Endothelial cell of umbilical vein (primary cell): Measurements from ENCODE around the gene PIK3R6. TPM values are rescaled to one million over a fixed set of nuclear protein-coding genes. Genes with fewer than 3 reads are reported as not detected.

ENCODE experiments used
- BruUV-seq: library from RNA; stranded (reverse); fragments of 400-500 nt; replicated peaks from 2 replicates; lab custom pipeline; 2021; lab: Mats Ljungman, UMichigan
- CTCF ChIA-PET: fragments of 300-600, 350-600 bp; sonication (Branson Sonifier 250); formaldehyde crosslinking; loops from one replicate; lab custom pipeline; 2021; ENCODE audit warnings: antibody characterized with exemption, inconsistent platforms; lab: Charles Lee
- POLR2A ChIA-PET: fragments of 300-600, 350-600 bp; sonication (Branson Sonifier 250); formaldehyde crosslinking; loops from one replicate; lab custom pipeline; 2021; ENCODE audit warnings: antibody characterized with exemption, inconsistent platforms; lab: Charles Lee
- DNase-seq: peaks from one replicate; pipeline ENCODE4 v3.0.0-alpha.2; 2011; ENCODE audit warnings: low read depth, low spot score
- FAIRE-seq: peaks from 2 replicates; lab custom pipeline; 2011; peaks lifted over from hg19 to GRCh38; lab: Jason Lieb, UNC
- H2AFZ ChIP-seq: 2 replicates; pipeline ENCODE4 v1.6.0; 2012; ENCODE audit warnings: low read depth, low read length, control low read depth, inconsistent platforms
- H3K27ac ChIP-seq: 2 replicates; pipeline ENCODE4 v1.5.1; 2011; ENCODE audit warnings: low read depth, mild to moderate bottlenecking, control low read depth, low read length, moderate library complexity; ENCODE audit not compliant: insufficient read depth
- H3K27me3 ChIP-seq, 2 experiments: 2 replicates each; pipeline versions ENCODE4 v1.6.0 to v1.6.1; 2011; ENCODE audit warnings: low read length in 2 of 2, mixed read lengths in 1 of 2; ENCODE audit not compliant: control insufficient read depth in 2 of 2, insufficient read depth in 2 of 2
- H3K36me3 ChIP-seq, 2 experiments: 2 replicates in 1 of 2; 3 replicates in 1 of 2; pipeline ENCODE4 v1.5.1; 2011; ENCODE audit warnings: low read length in 2 of 2, mild to moderate bottlenecking in 1 of 2, moderate library complexity in 1 of 2; ENCODE audit not compliant: control insufficient read depth in 2 of 2, insufficient read depth in 2 of 2; ENCODE audit errors: extremely low read depth in 1 of 2
- H3K4me1 ChIP-seq: 3 replicates; pipeline ENCODE4 v1.5.1; 2011; ENCODE audit warnings: mild to moderate bottlenecking, low read length; ENCODE audit not compliant: control insufficient read depth, insufficient read depth; ENCODE audit errors: extremely low read depth
- H3K4me2 ChIP-seq: 2 replicates; pipeline ENCODE4 v1.6.1; 2011; ENCODE audit warnings: low read length, control low read depth, mixed read lengths; ENCODE audit not compliant: insufficient read depth
- H3K4me3 ChIP-seq, 3 experiments: fragments of 200-600 bp in 1 of 3; sonication (generic), shearing (Covaris generic) in 1 of 3; replicated peaks in 1 of 3; 2 replicates each; pipeline ENCODE4 v1.5.1; 2011 to 2016; ENCODE audit warnings: control low read depth in 3 of 3, low read length in 3 of 3, mild to moderate bottlenecking in 2 of 3, inconsistent platforms in 1 of 3, low read depth in 1 of 3, moderate library complexity in 1 of 3; ENCODE audit not compliant: insufficient read depth in 1 of 3
- H3K79me2 ChIP-seq: 2 replicates; pipeline ENCODE4 v1.6.0; 2012; ENCODE audit warnings: low read length, inconsistent platforms; ENCODE audit not compliant: control insufficient read depth, insufficient read depth
- H3K9ac ChIP-seq: replicated peaks from 2 replicates; pipeline ENCODE3; 2011; ENCODE audit warnings: low read length, control low read depth; ENCODE audit not compliant: insufficient read depth; ENCODE audit errors: extremely low read depth
- H3K9me1 ChIP-seq: replicated peaks from 3 replicates; pipeline ENCODE4 v1.6.0; 2011; ENCODE audit warnings: mild to moderate bottlenecking, low read length; ENCODE audit not compliant: control insufficient read depth, insufficient read depth; ENCODE audit errors: extremely low read depth
- H3K9me3 ChIP-seq: replicated peaks from 2 replicates; pipeline ENCODE4 v1.5.1; 2012; ENCODE audit warnings: low read length, inconsistent platforms; ENCODE audit not compliant: control insufficient read depth, insufficient read depth
- H4K20me1 ChIP-seq: replicated peaks from 2 replicates; pipeline ENCODE3; 2011; ENCODE audit warnings: mild to moderate bottlenecking, low read length; ENCODE audit not compliant: control insufficient read depth, insufficient read depth; ENCODE audit errors: extremely low read depth
- EZH2 ChIP-seq: IDR thresholded peaks from 2 replicates; pipeline ENCODE4 v1.6.1; 2012; ENCODE audit warnings: borderline replicate concordance, low read depth, mild to moderate bottlenecking, moderate library complexity, low read length, inconsistent platforms; ENCODE audit not compliant: severe bottlenecking
- FOS ChIP-seq: IDR thresholded peaks from 2 replicates; pipeline ENCODE4 v1.6.1; 2011; ENCODE audit warnings: mild to moderate bottlenecking, low read length, moderate library complexity, borderline replicate concordance; ENCODE audit not compliant: insufficient read depth
- GATA2 ChIP-seq: IDR thresholded peaks from 2 replicates; pipeline ENCODE4 v1.7.0; 2011; ENCODE audit warnings: low read depth, mild to moderate bottlenecking, moderate library complexity, mixed read lengths, low read length; ENCODE audit not compliant: insufficient read length, insufficient read depth
- JUN ChIP-seq: IDR thresholded peaks from 2 replicates; pipeline ENCODE4 v1.6.1; 2011; ENCODE audit warnings: borderline replicate concordance, low read depth; ENCODE audit not compliant: insufficient read length, insufficient read depth
- MYC ChIP-seq: IDR thresholded peaks from one replicate; pipeline ENCODE4 v1.6.1; 2011; ENCODE audit warnings: mild to moderate bottlenecking, low read depth, low read length
- POLR2A ChIP-seq: IDR thresholded peaks from 2 replicates; pipeline ENCODE4 v1.6.1; 2012; ENCODE audit warnings: low read depth, mild to moderate bottlenecking, control low read depth, low read length
- POLR2AphosphoS5 ChIP-seq: IDR thresholded peaks from 2 replicates; pipeline ENCODE4 v1.6.1; 2012; ENCODE audit warnings: low read depth, mild to moderate bottlenecking, control low read depth, low read length, moderate library complexity; ENCODE audit not compliant: insufficient read depth
- dilution Hi-C: fragments of 300-500 bp; cut with MboI; formaldehyde crosslinking; loops from one replicate; pipeline ENCODE4 v1.15.0; 2019; ENCODE audit warnings: low sequenced_read_pairs; ENCODE audit not compliant: extremely low pct_ligation_motif_present
- intact Hi-C: fragments of 100-400 bp; cut with micrococcal nuclease; formaldehyde crosslinking; loops from one replicate; pipeline ENCODE4 v1.10.0; 2022
- polyA plus RNA-seq, 4 experiments: library from polyadenylated mRNA; depleted of rRNA in 3 of 4; stranded (reverse) in 3 of 4; unstranded in 1 of 4; fragments of >200 nt; gene quantifications; 2 replicates each; pipeline versions ENCODE4 v1.2.1 to v1.2.3, GENCODE V29; 2011 to 2012; ENCODE audit warnings: missing spikeins in 1 of 4
- total RNA-seq: library from RNA; stranded (reverse); gene quantifications from 2 replicates; pipeline ENCODE4 v1.2.3, GENCODE V29; 2021
- TF ChIP-seq, protein P1 (sequence below): IDR thresholded peaks from 2 replicates; pipeline ENCODE4 v1.6.1; 2011; ENCODE audit not compliant: insufficient read depth, insufficient read length
- TF ChIP-seq, protein P2 (sequence below), 2 donors: IDR thresholded peaks; 1 replicate in 1 of 2; 2 replicates in 1 of 2; pipeline ENCODE4 v1.5.1; 2011; ENCODE audit warnings: low read length in 2 of 2, mild to moderate bottlenecking in 2 of 2, moderate library complexity in 2 of 2, control low read depth in 1 of 2, inconsistent platforms in 1 of 2, low read depth in 1 of 2; ENCODE audit not compliant: insufficient read depth in 1 of 2; ENCODE audit errors: extremely low read depth in 1 of 2

The PIK3R6 gene
- total and polyA plus RNA-seq, 2 donors (not counting 3 experiments of a cell fraction or from before 2014, with no cell fraction given) = not detected

DNA sequence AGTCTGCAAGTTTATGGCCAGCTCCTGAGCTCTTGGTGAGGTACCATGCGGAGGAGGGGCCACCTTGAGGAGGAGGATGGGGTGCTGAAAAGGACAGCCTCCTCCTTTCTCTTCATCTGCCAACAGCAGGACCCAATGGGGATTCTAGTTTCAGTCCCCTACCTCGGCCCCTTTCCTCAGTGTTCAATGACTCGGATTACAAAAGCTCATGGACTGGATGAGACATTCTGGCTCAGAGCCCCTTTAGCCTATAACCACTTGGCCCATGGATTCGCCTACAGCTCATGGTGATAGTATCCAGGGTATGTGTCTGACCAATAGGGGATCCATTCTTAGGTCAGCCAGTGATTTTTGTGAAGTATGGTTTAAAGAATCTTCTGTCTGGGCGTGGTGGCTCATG, 8.5 kb upstream of the PIK3R6 start:
- ChIA-PET CTCF (no interaction called here), POLR2A (no interaction called here)
- Histone ChIP-seq H3K27me3 (peaks cover 0 to 4% of the 10 kb centered on the region in 2 experiments), H4K20me1 (no peaks in the 10 kb centered on the region), H3K27ac (no peak overlapping the region), H2AFZ (no peak overlapping the region), H3K4me3 (no peak overlapping the region), H3K9me3 (no peaks in the 10 kb centered on the region), H3K4me1 (no peaks in the 10 kb centered on the region), H3K36me3 (no peaks in the 10 kb centered on the region), H3K4me2 (no peak overlapping the region), H3K79me2 (no peaks in the 10 kb centered on the region), H3K9me1 (no peaks in the 10 kb centered on the region), H3K9ac (no peak overlapping the region)
- intact Hi-C loops (no loop called here), dilution Hi-C loops (no loop called here)
- TF ChIP-seq GATA2 (no peak), POLR2AphosphoS5 (no peak), FOS (no peak), JUN (no peak), POLR2A (no peak), MYC (no peak), EZH2 (no peak)
- TF ChIP-seq, protein P1, sequence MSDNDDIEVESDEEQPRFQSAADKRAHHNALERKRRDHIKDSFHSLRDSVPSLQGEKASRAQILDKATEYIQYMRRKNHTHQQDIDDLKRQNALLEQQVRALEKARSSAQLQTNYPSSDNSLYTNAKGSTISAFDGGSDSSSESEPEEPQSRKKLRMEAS = no peak
- TF ChIP-seq, protein P2, sequence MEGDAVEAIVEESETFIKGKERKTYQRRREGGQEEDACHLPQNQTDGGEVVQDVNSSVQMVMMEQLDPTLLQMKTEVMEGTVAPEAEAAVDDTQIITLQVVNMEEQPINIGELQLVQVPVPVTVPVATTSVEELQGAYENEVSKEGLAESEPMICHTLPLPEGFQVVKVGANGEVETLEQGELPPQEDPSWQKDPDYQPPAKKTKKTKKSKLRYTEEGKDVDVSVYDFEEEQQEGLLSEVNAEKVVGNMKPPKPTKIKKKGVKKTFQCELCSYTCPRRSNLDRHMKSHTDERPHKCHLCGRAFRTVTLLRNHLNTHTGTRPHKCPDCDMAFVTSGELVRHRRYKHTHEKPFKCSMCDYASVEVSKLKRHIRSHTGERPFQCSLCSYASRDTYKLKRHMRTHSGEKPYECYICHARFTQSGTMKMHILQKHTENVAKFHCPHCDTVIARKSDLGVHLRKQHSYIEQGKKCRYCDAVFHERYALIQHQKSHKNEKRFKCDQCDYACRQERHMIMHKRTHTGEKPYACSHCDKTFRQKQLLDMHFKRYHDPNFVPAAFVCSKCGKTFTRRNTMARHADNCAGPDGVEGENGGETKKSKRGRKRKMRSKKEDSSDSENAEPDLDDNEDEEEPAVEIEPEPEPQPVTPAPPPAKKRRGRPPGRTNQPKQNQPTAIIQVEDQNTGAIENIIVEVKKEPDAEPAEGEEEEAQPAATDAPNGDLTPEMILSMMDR (IDR thresholded peaks at IDR 0.05; ENCODE audit: extremely low read depth in 1 of 2, insufficient read depth in 1 of 2, low read depth in 1 of 2, low read length in 2 of 2) = no peak
- FAIRE-seq (no peak), DNase-seq (no peak)
- BruUV-seq = no TSS peak
